Right cardiac atrium (tissue), 5 donors: ENCODE results near the gene DOCK4. TPM values are rescaled to one million over a fixed set of nuclear protein-coding genes. Genes with fewer than 3 reads are reported as not detected.

Source experiments
- ATAC-seq, 2 donors: fragments of 200-7000 bp; cut with Tn5 transposase; one replicate each; pipeline versions ENCODE4 v1.8.0 to v1.9.1; 2020; ENCODE audit warnings: moderate library complexity in 2 of 2, mild to moderate bottlenecking in 1 of 2
- DNase-seq, 3 donors: peaks; one replicate each; pipeline ENCODE4 v3.0.0-alpha.2; 2020
- H3K27ac ChIP-seq: one replicate; pipeline ENCODE4 v1.5.1; 2013; ENCODE audit warnings: mild to moderate bottlenecking, low read length, control low read depth, moderate library complexity
- H3K27me3 ChIP-seq: one replicate; pipeline ENCODE4 v1.6.1; 2013; ENCODE audit not compliant: control insufficient read depth, insufficient read depth
- H3K4me1 ChIP-seq: one replicate; pipeline ENCODE4 v1.6.1; 2013; ENCODE audit warnings: low read length; ENCODE audit not compliant: control insufficient read depth, insufficient read depth
- H3K4me3 ChIP-seq: one replicate; pipeline ENCODE4 v1.5.1; 2013; ENCODE audit warnings: low read length, control low read depth
- H3K9me3 ChIP-seq: one replicate; pipeline ENCODE4 v1.6.1; 2013; ENCODE audit warnings: low read length; ENCODE audit not compliant: control insufficient read depth
- WGBS: extraction: QIAGEN DNeasy Blood & Tissue Kit; methylation state at CpG from one replicate; pipeline ENCODE4 v1.1.7; 2013; 5-methylcytosine and 5-hydroxymethylcytosine counted together
- intact Hi-C, 4 donors: fragments of 100-400 bp; cut with DNase I; formaldehyde crosslinking; loops; one replicate each; pipeline versions ENCODE4 v1.11.0 to v1.14.0; 2022 to 2023
- polyA plus RNA-seq: library from polyadenylated mRNA; stranded (reverse); fragments of 200-250 nt; gene quantifications from one replicate; pipeline ENCODE4 v1.2.3, GENCODE V29; 2013
- total RNA-seq, 4 donors: library from RNA; stranded (reverse); fragmentation: NEBNext Ultra II Directional; extraction: Animal tissue kit (Norgen Biotek cat#: 25700); gene quantifications; one replicate each; pipeline ENCODE4 v1.2.1, GENCODE V29; 2021
- donor health status: healthy with polysubstance abuse.
- donor health status: DM: no; HTN: yes; CAD: no.
- donor health status: DM: no; HTN: no; CAD: no.
- donor health status: DM: no; HTN: yes; CAD: no; lungs with severe emphysema.
- donor health status: DM: yes; HTN: yes; CAD: no.

DOCK4 gene
- total and polyA plus RNA-seq, 5 donors: 5.7 to 19.9 (median 15.7) TPM

DNA sequence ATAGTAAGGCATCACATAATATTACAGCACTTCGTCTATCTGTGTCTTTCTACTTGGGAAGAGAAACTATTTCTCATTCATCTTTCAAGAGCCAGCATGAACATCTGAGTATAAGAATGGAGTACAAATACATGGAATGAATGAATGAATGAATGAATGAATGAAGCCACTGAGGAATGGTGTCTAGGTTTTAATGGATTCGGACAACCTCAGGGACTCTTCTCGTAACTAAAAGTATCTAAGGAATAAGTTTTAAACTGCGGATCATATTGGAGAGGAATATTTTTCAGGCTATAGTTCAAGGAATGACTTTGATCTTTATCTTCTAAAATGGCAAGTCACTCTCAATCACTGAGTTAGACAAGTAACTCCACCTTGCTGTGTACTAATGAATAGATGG lies 199.0 kb downstream of the DOCK4 start:
- Histone ChIP-seq H3K27me3 (no peaks in the 10 kb centered on the region), H3K4me3 (no peak overlapping the region), H3K4me1 (peaks cover 11% of the 10 kb centered on the region), H3K9me3 (no peaks in the 10 kb centered on the region), H3K27ac (no peak overlapping the region)
- ATAC-seq (no peak), DNase-seq (no peak)
- intact Hi-C loops: no loop called here
- WGBS: 97% methylated on average over 4 of the region's 4 CpGs

DNA sequence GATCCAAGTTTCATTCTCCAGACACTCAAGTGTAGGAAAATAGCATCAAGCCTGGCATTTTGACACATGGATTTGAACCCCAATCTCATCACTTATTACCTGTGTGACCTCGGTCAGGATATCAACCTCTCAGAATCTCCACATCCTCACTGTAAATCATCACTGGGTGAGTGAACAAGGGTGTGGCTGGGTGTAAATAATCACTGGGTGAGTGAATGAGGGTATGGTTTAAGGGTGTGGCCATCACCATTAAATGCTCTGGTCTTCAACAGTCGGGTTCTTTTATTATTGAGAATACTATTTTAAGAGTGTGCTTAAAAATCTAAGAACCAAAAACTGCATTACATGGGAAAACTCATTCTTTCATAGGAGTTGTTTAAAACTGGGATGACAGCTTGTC lies 200.1 kb downstream of the DOCK4 start:
- intact Hi-C loops: no loop called here
- Histone ChIP-seq H3K4me1 (peaks cover 10% of the 10 kb centered on the region), H3K27me3 (no peaks in the 10 kb centered on the region), H3K4me3 (no peak overlapping the region), H3K27ac (no peak overlapping the region), H3K9me3 (no peaks in the 10 kb centered on the region)
- 90% methylated on average over 2 of the region's 2 CpGs for WGBS
- DNase-seq (no peak), ATAC-seq (no peak)

DNA sequence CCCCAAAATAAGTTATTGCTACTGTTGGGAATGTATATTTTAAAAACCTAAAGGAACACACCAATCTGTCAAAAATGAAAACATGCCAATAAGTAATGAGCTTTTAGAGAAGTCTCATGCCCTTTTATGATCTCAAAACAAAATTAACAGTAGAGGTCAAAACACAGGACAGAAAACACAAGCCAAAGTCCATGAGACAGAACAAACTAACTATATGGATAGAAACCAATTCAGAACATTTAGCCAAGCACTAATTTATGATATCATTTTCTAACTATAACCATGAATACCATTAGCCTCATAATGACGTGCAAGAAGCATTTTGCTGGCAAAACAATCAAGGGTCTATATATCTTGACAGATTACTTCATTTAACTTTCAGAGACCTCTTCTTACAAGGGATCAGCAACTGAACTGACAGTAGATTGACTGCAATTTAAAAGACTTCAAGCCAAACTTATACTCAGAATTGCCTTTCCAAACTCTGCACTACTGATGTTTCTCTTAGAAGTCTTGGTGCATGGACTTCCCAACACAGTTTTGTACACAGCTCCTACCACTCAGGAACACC lies 200.9 kb downstream of the DOCK4 start:
- Histone ChIP-seq H3K9me3 (no peaks in the 10 kb centered on the region), H3K27ac (no peak overlapping the region), H3K4me1 (peaks cover 3% of the 10 kb centered on the region), H3K27me3 (no peaks in the 10 kb centered on the region), H3K4me3 (no peak overlapping the region)
- WGBS: 14% methylated on average over 1 of the region's 1 CpG
- ATAC-seq (no peak), DNase-seq (no peak)
- intact Hi-C loops: no loop called here

DNA sequence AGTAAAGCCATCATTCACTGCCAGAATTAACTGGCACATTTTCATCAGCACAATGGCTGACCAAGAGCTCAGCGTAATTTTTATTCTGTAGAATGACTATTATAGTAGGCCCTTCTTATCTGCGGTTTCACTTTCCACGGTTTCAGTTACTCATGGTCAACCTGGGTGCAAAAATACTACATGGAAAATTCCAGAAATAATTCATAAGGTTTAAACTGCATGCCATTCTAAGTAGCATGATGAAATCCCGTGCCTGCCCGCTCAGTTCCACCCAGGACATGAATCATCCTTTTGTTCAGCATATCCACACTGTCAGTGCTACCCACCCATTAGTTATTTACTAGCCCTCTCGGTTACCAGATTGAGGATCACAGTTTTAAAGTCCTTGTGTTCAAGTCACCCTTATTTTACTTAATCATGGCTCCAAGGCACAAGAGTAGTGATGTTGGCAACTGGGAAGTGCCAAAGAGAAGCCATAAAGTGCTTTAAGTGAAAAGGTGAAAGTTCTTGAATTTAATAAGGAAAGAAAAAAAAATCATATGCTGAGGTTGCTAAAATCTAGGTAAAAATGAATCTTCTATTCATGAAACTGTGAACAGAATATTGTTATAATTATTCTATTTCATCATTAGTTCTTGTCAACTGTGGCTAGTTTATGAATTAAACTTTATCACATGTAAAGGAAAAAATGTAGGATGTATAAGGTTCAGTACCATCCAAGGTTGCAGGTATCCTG lies 204.9 kb downstream of the DOCK4 start:
- no peak overlapping the region for H3K27ac ChIP-seq

GRCh38 chr7:111998326-111998725 lies 207.9 kb downstream of the DOCK4 start:
- Histone ChIP-seq H3K27me3 (no peaks in the 10 kb centered on the region), H3K27ac (no peak overlapping the region), H3K4me3 (no peak overlapping the region), H3K9me3 (no peaks in the 10 kb centered on the region), H3K4me1 (no peaks in the 10 kb centered on the region)
- intact Hi-C loops: no loop called here
- WGBS: 91% methylated on average over 3 of the region's 3 CpGs
- no peak for ATAC-seq
- DNase-seq: no peak

More for the DNA sequence above, 204.9 kb downstream of the DOCK4 start:
- intact Hi-C loops: no loop called here
- H3K4me3 ChIP-seq: no peak overlapping the region
- no peaks in the 10 kb centered on the region for H3K27me3 ChIP-seq
- H3K9me3 ChIP-seq: no peaks in the 10 kb centered on the region
- 80% methylated on average over 6 of the region's 6 CpGs for WGBS
- DNase-seq (no peak), ATAC-seq (peak in 1 of 2 donors; percentile 63)
- H3K4me1 ChIP-seq: no peaks in the 10 kb centered on the region

GRCh38 chr7:111997546-111997945 lies 208.7 kb downstream of the DOCK4 start:
- Histone ChIP-seq H3K4me1 (no peaks in the 10 kb centered on the region), H3K4me3 (no peak overlapping the region), H3K27me3 (no peaks in the 10 kb centered on the region), H3K9me3 (no peaks in the 10 kb centered on the region), H3K27ac (no peak overlapping the region)
- no peak for ATAC-seq
- DNase-seq: no peak
- WGBS: 82% methylated on average over 1 of the region's 1 CpG
- intact Hi-C loops: no loop called here

DNA sequence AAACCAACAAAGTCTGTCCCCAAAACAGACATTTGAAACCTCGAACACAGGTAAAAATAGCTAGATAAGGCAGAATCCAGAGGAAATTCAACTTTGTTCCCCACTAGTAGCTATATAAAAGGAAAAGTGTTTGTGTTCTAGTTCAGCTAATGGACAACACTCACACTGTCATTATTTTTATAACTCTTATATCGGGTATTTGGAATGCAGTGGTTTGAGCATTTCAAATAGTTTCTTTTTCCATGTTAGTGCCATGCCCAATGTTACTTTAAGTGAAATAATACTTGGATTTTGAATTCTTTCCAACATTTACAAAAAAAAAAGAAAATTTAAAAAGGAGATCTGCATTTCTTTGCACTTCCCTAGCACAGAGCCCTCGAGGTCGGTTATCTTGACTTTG lies 213.6 kb downstream of the DOCK4 start:
- ATAC-seq (no peak), DNase-seq (no peak)
- intact Hi-C loops: no loop called here
- no peaks in the 10 kb centered on the region for H3K4me1 ChIP-seq
- 78% methylated on average over 4 of the region's 4 CpGs for WGBS
- H3K4me3 ChIP-seq: no peak overlapping the region
- no peaks in the 10 kb centered on the region for H3K9me3 ChIP-seq
- no peaks in the 10 kb centered on the region for H3K27me3 ChIP-seq
- no peak overlapping the region for H3K27ac ChIP-seq

DNA sequence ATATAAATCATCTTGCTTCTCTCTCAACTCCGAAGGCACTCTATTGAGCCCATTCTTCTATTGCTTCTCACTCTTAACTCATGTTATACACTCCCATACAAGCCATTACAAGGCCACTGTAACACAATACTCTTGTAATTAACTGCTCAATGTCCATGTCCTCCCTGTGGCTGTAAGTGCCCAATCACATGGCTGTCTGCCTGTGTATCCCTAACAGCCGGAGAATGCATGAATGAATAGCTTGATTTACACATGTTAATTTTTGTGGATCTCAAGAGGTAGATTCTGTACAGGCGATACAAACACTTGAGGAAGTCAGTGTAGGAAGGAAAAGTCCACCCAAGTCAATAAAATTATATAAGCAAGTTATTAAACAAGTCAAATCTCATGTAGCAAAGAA lies 215.6 kb downstream of the DOCK4 start:
- no peaks in the 10 kb centered on the region for H3K9me3 ChIP-seq
- no peak overlapping the region for H3K4me3 ChIP-seq
- intact Hi-C loops: no loop called here
- no peaks in the 10 kb centered on the region for H3K27me3 ChIP-seq
- H3K4me1 ChIP-seq: no peaks in the 10 kb centered on the region
- DNase-seq (no peak), ATAC-seq (no peak)
- WGBS: 92% methylated on average over 3 of the region's 3 CpGs
- no peak overlapping the region for H3K27ac ChIP-seq

DNA sequence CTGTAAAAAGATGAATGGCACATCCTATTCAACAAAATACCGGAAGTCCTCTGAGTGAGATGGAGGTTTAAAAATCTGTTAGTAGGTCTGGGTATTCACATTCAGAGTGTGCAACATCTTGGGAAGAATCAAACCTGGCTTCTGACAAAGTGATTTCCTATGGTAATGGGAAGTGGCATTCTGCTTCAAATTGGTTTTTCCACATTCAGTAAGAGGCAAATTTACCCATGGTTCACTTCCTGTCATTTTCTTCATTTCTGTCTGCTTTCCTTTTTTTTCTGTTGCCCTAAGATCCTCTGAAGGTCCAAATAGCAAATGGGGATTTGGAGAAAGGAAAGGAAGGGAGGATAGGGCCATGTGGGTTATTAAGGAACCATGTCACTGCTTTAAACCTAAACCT lies 218.3 kb downstream of the DOCK4 start:
- DNase-seq (no peak), ATAC-seq (no peak)
- no peaks in the 10 kb centered on the region for H3K4me1 ChIP-seq
- H3K4me3 ChIP-seq: no peak overlapping the region
- no peak overlapping the region for H3K27ac ChIP-seq
- no peaks in the 10 kb centered on the region for H3K27me3 ChIP-seq
- H3K9me3 ChIP-seq: no peaks in the 10 kb centered on the region
- intact Hi-C loops: loop anchor here in 1 of 4 donors (10.0 kb wide), 1 partner anchor 217 kb away; the partner anchor contains the start of genes DOCK4 and ZNF277
- WGBS: 49% methylated on average over 1 of the region's 1 CpG

- DNase-seq: no peak
- Histone ChIP-seq H3K4me1 (no peaks in the 10 kb centered on the region), H3K9me3 (no peaks in the 10 kb centered on the region), H3K27me3 (no peaks in the 10 kb centered on the region), H3K27ac (no peak overlapping the region), H3K4me3 (no peak overlapping the region)
- WGBS: 31% methylated on average over 6 of the region's 6 CpGs
- intact Hi-C loops: loop anchor here in 1 of 4 donors (10.0 kb wide), 1 partner anchor 218 kb away; the partner anchor contains the start of genes DOCK4 and ZNF277
- peak; percentile 67 to 91 for ATAC-seq
These were observed 218.9 kb downstream of the DOCK4 start for GRCh38 chr7:111987115-111987826.

- Histone ChIP-seq H3K4me3 (no peak overlapping the region), H3K9me3 (no peaks in the 10 kb centered on the region), H3K4me1 (no peaks in the 10 kb centered on the region), H3K27me3 (no peaks in the 10 kb centered on the region), H3K27ac (no peak overlapping the region)
- intact Hi-C loops: loop anchor here in 1 of 4 donors (10.0 kb wide), 1 partner anchor 218 kb away; the partner anchor contains the start of genes DOCK4 and ZNF277
- DNase-seq: no peak
- WGBS: 56% methylated on average over 2 of the region's 2 CpGs
- ATAC-seq: no peak
These were observed 219.6 kb downstream of the DOCK4 start for GRCh38 chr7:111986601-111987000.
